T-helper 9 cell (primary cell): ENCODE measurements around the gene RABGGTA.
A peak's percentile ranks its signal among the peaks of the same experiment; 100 is the strongest.

Experiments
- DNase-seq: peaks from one replicate; pipeline ENCODE4 v3.0.0-alpha.2; 2020
- total RNA-seq, 2 donors: gene quantifications; one replicate each; lab custom pipeline; 2026; lab: John Stamatoyannopoulos, UW

RABGGTA gene, protein sequence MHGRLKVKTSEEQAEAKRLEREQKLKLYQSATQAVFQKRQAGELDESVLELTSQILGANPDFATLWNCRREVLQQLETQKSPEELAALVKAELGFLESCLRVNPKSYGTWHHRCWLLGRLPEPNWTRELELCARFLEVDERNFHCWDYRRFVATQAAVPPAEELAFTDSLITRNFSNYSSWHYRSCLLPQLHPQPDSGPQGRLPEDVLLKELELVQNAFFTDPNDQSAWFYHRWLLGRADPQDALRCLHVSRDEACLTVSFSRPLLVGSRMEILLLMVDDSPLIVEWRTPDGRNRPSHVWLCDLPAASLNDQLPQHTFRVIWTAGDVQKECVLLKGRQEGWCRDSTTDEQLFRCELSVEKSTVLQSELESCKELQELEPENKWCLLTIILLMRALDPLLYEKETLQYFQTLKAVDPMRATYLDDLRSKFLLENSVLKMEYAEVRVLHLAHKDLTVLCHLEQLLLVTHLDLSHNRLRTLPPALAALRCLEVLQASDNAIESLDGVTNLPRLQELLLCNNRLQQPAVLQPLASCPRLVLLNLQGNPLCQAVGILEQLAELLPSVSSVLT
- 28.5 to 37.2 reads per million in 2 donors for total RNA-seq

DNA sequence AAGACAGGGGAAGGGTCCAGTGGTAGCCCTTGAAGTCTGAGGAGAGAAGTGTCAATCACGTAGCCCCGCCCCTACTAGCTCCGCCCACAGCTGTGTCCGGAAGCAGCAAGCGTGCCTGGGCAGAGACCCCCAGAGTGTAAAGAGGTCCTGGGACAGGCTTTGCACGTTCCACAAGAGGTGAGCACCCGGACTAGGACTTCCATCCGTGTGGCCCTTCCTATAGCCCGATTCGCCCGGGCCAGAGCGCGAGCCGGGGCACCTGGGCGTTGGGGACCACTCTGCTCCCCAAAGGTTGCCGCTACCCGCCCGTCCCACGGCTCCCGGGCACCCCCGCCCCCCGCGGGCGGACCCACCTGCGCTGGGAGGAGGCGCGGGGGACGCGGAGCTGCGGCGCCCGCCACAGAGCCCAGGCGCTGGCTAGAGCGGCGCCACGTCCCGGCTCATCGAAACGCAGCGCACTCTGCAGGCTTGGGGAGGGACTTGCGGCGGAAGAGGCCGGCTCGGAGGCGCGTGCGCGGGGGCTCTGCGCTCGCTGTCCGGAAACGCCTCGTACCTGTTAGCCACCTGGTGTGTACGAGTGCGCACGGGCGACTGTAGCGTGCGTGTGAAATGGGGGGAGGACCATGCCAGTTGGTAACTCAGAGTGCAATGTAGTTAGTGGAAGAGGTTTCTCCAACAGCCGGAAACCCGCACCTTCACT lies at the start of gene RABGGTA:
TSS of gene RABGGTA (minus strand) at position 464 of the 700 bp plus-strand sequence. CDS start 482 bp downstream, outside the sequence.
- DNase-seq, result peak; percentile 86

DNA sequence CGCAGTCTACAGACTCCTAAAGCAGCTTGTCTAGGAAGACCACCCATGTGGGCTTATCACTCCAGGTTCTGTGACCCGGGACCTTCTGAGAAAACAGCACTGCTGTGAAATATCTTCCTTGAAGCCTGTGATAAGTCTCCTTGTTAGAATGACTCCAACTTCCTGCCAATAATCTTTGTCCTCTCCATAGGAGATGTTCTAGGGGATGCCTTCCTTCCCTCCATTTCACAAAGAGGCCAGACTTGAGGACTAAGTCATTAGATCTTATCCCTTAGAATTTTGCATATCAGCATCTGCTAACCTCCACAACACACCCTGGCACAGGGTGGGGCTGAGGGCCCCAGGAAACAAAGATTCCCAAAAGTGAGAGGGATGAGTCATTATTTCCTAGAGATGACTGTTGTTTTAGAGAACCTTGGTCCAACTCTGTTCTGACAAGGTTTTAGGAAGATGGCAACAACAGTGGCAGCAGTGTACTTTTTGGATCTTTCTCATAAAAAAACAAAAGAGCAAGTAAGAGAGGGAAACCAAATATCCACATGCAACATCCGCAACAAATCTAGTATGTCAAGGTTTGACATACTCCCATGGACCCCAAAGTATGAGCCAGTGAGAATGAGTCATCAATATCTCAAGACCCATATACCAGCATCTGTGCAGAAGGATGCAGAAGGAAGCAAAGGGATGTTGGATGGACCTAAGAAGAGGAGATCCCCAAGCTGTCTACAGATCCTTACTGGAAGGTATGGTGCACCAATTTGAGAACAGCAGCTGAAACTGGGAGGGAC lies 45.9 kb upstream of the RABGGTA start:
- DNase-seq, result no peak

DNA sequence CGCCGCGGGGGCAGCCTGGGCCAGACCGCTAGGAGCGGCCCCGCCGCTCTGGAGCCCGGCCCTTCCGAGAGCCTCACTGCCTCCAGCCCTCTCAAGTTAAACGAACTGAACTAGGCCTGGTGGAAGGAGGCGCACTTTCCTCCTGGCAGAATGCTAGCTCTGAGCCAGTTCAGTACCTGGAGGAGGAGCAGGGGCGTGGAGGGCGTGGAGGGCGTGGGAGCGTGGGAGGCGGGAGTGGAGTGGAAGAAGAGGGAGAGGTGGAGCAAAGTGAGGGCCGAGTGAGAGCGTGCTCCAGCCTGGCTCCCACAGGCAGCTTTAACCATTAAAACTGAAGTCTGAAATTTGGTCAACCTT lies 45.2 kb upstream of the RABGGTA start:
- no peak for DNase-seq

GRCh38 chr14:24315807-24316596 lies 44.6 kb upstream of the RABGGTA start:
- DNase-seq, result no peak

GRCh38 chr14:24315243-24315806 lies 43.9 kb upstream of the RABGGTA start:
- no peak for DNase-seq

DNA sequence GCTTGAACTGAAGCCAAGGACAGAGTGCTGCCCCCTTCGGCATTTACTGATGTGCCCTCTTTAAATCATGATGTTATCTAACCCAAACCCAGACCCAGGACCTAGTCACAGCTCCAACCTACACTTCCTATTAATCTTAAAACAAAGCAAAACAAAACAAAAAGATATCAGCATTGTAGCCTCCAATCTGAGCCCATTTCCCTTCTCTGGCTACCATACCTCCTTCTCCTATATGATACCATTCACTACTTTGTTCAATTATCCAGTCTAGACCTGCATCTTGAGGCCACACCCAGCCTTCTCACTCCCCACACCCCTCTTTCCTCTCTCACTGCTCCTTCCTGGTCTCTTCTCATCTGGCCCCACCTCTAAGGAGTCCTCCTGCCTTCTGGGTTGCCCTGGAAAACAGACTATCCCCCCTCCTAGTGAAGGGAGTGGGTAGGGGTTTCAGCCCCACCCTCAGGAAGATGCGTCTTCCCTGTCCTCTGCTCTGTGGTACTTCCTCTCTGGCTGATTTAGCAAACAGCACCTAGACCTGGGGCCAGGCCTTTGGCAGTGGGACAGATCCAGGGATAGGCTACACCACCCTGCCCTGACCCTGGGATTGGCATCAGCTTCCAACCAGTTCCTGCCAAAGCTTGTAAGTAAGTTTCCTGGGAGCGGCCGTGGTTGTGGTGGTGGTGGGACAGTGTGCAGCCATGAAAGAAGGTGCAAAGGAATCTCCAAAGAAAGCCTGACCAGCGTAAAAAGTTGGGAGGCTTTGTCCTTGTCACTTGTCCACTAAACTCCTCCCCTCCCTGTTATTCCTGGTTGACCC lies 43.2 kb upstream of the RABGGTA start:
- no peak for DNase-seq

GRCh38 chr14:24313913-24314312 lies 42.5 kb upstream of the RABGGTA start:
- DNase-seq, result no peak

DNA sequence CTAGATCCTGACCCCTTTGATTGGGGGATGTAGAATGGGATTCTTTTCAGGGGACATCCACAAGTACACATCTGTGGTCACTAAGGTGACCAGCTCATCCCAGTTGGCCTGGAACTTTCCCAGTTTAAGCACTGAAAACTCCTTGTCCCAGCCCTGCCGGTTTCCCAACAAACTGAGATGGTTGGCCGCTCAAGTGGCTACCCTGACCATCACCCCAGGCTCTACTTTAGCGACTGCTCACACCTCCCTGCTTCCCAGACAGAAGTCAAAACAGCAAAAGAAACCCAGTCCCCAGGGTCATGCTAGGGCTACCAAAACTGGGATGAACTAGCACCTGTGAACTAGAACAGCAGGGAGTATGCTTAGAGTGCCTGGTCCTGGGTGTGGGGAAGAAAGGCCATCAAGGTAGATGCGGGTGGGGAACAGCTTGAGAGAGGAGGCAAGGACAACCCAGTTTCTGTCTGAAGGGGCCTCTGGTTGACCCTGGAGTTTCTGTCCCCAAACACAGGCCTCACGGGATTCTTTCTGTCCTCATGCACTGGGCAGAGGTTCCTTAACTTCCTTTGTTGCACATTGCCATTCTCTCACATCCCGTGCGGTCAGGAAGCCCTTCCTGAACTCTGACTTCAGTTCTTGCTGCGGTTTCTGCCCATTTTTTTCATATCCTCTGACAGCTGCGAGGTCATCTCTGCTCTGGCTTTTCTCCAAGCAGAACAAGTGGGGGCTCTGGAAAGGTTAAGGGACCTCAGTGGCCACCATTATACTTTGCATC lies 41.5 kb upstream of the RABGGTA start:
- DNase-seq, result peak; percentile 24

DNA sequence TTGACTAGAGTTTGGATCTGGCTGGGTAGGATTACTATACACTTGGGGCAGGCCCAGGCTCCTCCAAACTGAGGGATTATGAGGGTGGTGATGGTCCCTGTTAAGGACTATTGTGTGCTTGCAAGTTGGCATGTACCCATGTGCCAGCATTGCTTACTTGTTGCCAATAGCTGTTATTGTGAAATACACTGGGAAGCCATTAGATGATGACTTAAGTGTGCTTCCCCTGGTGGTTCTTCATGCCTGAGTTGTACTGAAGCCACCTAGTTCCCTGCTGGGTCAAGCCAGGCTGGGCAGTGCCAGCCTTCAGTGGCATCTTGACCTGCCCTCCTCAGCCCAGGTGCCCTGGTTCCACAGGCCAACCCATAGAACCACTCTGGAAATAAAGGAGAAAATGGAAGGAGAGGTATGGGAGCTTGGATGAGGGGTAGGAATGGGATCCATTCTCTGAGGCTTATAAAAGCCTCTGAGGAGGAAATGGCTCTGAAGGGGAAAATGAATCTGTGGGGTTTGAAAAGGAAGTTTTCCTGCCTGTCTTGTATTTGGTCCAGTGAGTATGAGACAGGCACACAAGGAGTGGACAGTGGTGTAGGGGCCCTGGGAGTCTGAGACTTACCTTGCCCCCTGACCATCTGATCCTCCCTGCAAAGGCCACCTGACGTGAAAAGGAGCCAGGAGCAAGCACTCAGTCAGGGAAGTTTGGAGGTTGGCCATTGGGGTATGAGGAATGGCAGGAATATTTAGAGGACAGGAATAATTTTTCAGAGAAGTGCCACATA lies 40.6 kb upstream of the RABGGTA start:
- no peak for DNase-seq

DNA sequence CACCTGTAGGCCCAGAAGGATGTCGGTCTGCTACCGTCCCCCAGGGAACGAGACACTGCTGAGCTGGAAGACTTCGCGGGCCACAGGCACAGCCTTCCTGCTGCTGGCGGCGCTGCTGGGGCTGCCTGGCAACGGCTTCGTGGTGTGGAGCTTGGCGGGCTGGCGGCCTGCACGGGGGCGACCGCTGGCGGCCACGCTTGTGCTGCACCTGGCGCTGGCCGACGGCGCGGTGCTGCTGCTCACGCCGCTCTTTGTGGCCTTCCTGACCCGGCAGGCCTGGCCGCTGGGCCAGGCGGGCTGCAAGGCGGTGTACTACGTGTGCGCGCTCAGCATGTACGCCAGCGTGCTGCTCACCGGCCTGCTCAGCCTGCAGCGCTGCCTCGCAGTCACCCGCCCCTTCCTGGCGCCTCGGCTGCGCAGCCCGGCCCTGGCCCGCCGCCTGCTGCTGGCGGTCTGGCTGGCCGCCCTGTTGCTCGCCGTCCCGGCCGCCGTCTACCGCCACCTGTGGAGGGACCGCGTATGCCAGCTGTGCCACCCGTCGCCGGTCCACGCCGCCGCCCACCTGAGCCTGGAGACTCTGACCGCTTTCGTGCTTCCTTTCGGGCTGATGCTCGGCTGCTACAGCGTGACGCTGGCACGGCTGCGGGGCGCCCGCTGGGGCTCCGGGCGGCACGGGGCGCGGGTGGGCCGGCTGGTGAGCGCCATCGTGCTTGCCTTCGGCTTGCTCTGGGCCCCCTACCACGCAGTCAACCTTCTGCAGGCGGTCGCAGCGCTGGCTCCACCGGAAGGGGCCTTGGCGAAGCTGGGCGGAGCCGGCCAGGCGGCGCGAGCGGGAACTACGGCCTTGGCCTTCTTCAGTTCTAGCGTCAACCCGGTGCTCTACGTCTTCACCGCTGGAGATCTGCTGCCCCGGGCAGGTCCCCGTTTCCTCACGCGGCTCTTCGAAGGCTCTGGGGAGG lies 39.5 kb upstream of the RABGGTA start, which contains the start of gene LTB4R:
TSS of gene LTB4R (plus strand) at position 857 of the 959 bp plus-strand sequence. CDS start 4,150 bp downstream, outside the sequence.
- peak; percentile 54 for DNase-seq

- no peak for DNase-seq
These were observed 38.9 kb upstream of the RABGGTA start for GRCh38 chr14:24310265-24310645.

DNA sequence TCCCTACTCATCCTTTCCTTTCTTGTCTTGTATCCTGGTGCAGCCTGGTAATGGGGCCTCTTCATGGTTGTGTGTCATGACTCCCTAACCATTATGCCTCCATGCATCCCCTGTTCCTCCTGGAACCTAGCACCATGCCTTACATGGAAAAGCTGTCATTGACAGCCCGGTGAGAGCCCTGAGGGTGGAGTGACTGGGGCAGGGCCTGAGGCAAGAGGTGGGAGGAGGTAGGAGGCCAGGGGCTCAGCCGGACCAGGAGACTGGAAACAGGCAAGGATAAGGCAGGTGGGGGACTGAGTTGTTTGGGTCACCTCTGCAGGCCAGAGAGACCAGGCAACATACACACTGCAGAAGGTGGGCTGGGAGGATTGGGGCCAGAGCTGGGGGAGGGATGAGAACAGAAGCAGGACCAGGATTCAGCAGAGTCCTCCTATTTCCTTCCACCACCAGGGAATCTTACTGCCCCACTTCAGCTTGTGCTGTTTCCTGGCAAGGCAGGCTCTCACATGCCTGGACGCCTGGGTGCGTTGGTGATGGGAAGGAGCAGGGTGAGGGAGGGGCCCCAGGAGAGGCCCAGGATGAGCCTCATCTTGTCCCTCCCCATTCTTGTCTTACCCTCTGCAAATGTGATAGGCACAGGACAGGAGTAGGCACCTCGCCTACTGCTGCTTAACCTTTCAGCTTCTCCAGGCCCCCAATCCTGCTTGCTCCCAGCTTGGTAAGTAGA lies 38.3 kb upstream of the RABGGTA start, which contains the start of gene LTB4R2:
TSS of gene LTB4R2 (plus strand) at position 603 of the 727 bp plus-strand sequence. CDS start 525 bp downstream, outside the sequence.
- DNase-seq, result no peak

DNA sequence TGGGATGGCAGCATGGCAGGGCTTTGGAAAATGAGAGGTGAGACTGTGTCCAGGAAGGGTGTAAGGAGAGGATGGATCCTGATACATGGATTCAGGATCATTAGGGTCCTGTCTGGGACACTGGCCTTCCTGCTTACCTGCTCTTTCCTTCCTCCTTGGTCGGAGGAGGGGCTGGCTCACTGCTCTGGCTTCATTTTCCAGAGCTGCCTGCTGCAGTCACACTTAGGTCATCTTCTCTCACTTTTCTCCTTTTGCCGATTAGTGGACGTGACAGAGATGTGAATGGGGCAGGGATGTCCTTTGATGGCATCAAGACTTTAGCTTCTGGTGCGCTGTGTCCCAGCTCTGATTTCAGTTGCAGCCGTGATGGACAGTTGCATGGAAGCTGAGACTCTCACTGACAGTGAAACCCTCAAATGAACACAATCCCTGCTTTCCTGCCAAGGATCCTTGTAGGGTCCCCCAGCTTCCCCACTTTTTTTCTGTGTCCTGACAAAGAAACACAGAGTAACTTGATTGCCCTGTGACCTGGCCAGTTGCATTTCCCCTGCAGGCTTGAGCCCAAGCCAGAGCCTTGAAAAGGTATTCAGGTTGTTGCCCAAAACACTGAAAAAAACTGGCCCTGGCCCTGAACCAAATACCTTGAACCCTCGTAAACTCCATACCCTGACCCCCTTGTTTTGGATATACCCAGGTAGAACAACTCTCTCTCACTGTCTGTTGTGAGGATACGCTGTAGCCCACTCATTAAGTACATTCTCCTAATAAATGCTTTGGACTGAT lies 37.1 kb upstream of the RABGGTA start:
- no peak for DNase-seq

DNA sequence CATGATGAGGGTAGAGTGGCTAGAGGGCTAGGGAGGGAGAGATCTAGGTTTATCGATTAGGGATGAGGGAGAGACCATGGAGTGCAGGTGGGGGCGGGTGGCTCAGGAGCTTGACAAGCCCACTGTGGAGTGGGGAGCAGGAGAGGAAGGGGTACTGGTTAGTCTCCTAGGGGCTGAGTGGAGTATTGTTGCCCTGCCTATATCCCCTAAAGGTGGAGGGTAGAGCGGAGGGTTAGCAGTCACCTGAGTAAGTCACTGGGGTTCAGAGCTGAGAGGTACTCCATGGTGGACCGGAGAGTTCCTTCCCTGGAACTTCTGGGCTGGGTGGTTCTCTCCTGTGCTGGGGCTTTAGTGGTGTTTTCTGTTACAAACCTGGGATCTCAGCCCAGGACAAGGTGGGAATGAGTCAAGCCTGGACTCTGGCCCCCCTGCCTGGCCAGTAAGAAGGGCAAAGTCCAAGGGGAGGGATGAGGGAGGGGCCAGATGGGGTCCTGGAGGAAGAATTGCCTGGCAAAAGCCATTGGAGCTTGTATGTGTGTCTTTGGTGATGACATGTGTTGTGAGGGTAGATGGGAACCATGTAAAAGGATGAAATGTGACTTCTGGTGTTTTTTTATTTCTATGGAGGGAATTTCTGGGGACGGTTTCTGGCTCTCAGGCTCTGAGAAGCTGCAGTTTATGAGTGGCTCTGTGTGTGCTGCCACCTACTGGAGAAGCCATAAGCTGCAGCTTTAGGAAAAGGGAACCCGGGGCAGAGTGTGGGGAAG lies 36.4 kb upstream of the RABGGTA start, which contains the start of gene CIDEB:
TSS of gene CIDEB (minus strand) at position 403 of the 767 bp plus-strand sequence. CDS start at position 284, 119 bp downstream.
- DNase-seq, result peak; percentile 46

DNA sequence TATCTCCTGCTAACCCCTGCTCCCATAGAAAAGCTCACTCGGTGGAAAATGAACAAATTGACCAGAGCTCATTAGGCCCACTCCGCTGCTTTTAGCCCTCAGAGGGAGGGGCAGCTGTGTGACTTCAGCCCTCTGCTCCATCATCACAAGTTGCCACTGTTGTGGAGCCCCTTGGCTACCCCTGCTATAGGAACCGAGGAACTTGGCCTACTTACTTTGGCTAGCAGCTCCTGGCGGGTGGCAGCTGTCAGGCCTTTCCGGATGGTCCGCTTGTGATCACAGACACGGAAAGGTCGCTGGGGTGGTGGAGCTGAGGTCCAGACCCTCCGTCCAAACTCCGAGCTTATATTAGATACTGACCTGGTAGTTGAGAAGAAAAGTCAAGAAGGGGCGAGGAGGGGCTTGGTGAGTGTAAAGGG lies 35.8 kb upstream of the RABGGTA start:
- no peak for DNase-seq
